ENCODE data around the gene HECW1.

Gene HECW1

GRCh38 chr7:43142703-43143102, 30.3 kb downstream of the HECW1 start:
- DNase-seq, result no peak

GRCh38 chr7:43143918-43144589, 31.6 kb downstream of the HECW1 start:
- no peak for DNase-seq

DNA sequence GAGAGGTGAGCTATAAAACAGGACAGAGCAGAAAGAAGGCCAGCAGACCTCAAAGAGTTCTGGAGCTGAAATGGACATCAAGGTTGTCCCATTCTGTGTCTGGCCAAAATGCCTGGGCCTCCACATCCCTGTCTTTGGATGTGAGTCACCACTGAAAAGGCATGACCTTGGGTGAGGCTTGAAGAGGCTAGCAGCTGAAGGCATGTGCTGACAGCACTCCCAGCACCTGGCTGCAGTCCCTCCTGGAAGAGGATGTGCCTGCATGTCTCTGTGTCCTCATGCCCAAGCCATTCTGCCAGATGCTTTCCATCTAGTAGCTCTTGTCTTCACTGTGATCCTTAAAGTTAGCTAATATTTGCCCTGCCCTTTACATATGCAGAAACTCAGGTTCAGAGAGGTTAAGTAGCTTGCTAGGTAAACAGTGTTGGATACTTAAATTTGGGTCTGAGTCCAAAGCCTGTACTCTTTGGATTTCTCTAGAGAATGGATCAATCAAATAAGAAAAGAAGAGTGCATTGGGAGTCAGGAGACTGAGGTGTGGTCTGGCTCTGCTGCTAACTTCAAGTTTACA, 35.8 kb downstream of the HECW1 start:
- no peak for DNase-seq

- DNase-seq, result no peak
These were observed 38.6 kb downstream of the HECW1 start for GRCh38 chr7:43151076-43151475.

GRCh38 chr7:43152696-43153095, 40.2 kb downstream of the HECW1 start:
- DNase-seq, result no peak

DNA sequence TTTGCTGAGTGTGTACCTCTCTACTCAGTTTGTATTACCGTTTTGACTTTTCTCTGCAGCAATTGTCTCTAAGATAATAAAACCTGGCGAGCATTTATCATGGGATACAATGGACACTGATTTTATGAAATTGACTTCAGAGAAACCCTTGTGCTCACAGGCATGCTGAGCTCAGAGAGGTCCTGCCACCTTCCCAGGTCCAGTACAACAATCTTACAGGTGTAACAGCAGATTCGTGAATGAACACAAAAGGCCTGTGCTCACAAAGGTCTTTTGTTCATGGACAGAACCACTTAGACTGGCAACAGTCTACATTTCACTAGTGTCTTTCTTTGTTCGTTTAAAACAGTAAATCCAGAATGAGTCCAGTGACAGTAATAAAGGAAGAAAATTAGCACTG, 43.2 kb downstream of the HECW1 start:
- no peak for DNase-seq

GRCh38 chr7:43163885-43164284, 51.4 kb downstream of the HECW1 start:
- DNase-seq, result no peak

DNA sequence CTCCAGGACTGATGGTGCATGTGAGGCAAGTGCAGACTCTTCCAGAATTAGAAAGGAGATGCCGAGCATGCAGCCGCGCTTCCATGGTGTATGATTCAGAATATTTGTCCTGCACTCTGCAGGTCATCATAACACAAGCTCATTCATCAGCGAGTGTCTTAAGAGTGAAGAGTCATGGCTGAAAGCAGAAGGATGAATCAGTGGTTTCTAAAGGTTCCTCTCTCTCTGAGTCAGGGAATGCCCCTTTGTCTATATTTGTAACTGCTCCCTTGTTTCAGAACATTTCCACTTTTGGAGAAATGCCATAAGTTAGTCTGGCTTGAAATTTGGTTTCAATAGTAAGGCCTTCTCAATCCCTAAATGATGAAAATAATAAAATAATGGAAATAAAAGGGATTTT, 52.3 kb downstream of the HECW1 start:
- peak in 2 of 56 donors; percentile 10 to 36 for DNase-seq

DNA sequence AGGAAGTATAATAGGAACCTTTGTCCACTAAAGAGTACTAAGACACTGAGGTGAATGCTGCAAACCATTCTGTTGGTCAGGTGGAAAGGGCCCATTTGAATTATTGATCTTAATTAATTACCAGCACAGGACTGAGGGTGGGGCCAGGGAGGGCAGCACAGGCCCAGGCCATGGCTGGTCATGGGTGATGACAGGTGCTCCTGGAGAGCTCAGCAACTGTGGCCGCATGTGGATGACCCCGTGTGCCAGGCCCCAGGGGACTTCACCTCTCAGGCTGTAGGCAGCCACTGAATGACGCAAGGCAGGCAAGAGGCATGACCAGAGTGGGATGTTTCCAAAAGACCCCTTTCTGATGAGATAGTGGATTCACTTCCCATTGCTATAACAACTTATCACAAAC, 54.2 kb downstream of the HECW1 start:
- no peak for DNase-seq

GRCh38 chr7:43169076-43169475, 56.6 kb downstream of the HECW1 start:
- DNase-seq, result no peak

GRCh38 chr7:43170571-43170970, 58.1 kb downstream of the HECW1 start:
- DNase-seq, result no peak

GRCh38 chr7:43175570-43176200, 63.2 kb downstream of the HECW1 start:
- DNase-seq, result no peak

- DNase-seq, result no peak
These were observed 66.9 kb downstream of the HECW1 start for GRCh38 chr7:43179393-43179792.

DNA sequence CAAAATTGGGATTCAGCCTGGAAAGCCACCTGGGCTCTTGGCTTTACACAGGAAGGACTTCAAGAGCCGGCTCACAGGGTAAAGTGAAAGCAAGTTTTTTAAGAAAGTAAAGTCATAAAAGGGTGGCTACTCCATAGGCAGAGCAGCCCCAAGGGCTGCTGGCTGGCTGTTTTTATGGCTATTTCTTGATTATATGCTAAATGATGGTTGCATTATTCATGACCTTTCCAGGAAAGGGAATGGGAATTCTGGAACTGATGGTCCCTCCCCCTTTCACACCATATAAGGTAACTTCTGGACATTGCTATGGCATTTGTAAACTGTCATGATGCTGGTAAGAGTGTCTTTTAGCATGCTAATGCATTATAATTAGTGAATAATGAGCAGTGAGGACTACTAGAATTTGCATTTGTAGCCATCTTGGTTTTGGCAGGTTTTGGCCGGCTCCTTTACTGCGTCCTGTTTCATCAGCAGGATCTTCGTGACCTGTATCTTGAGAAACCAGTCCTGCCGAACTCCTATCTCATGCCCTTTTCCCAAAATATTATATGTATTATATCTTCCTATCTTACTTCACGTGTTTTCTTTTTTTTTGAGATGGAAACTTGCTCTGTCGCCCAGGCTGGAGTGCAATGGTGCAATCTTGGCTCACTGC, 80.5 kb downstream of the HECW1 start:
- no peak for DNase-seq

DNA sequence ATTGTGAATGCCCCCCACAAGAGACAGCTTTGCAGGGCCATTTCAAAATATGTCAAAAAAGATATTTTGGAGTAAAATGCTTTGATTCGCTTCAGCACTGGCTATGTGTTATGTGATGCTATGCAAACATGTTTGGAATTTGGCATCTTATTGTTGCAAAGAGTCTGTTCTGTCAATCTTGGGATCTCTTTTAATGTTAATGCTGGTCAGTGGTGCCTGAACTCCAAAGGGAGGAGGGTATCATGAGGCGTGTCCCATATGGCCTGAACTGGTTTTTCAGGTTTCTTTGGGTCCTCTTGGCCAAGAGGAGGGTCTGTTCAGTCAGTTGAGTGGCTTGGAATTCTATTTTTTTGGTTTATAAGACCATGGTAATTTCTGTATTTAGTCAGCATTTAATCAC, 81.4 kb downstream of the HECW1 start:
- no peak for DNase-seq

DNA sequence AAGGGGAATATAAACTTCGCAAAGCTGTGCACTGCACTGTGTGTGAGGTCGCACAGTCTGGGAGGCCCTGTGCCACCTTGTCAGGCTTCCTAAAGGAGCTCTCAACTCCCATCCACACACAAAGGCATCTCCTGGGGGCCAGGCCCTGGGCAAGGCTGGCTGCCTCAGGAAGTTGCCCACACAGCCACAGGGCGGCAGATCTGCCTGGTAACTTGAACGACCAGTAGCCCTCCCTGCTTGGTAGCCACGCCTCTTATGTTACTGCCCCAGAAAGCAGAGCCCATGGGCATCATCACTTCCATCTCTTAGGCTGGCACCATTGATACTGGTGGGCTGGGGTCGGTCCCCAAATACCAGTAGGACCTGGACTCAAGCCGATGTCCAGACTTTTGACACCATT, 82.8 kb downstream of the HECW1 start:
- no peak for DNase-seq

GRCh38 chr7:43195768-43196167, 83.3 kb downstream of the HECW1 start:
- peak in 5 of 56 donors; percentile 4 to 20 (median 14) for DNase-seq

- DNase-seq, result no peak
These were observed 83.9 kb downstream of the HECW1 start for GRCh38 chr7:43196379-43196778.

DNA sequence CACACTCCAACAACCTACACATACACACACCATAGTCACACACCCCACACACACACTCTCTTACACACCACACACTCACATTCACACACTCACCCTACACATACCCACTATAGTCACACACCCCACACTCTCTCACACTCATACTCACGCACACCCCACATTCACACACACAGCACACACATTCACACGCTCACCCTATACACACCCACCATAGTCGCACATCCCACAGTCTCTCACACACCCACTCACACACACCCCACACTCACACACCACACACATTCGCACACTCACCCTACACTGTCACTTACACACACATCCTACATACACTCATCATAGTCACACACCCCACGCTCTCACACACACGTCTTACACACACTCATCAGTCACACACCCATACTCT, 85.6 kb downstream of the HECW1 start:
- DNase-seq, result no peak

- DNase-seq, result no peak
These were observed 86.2 kb downstream of the HECW1 start for GRCh38 chr7:43198599-43199090.

DNA sequence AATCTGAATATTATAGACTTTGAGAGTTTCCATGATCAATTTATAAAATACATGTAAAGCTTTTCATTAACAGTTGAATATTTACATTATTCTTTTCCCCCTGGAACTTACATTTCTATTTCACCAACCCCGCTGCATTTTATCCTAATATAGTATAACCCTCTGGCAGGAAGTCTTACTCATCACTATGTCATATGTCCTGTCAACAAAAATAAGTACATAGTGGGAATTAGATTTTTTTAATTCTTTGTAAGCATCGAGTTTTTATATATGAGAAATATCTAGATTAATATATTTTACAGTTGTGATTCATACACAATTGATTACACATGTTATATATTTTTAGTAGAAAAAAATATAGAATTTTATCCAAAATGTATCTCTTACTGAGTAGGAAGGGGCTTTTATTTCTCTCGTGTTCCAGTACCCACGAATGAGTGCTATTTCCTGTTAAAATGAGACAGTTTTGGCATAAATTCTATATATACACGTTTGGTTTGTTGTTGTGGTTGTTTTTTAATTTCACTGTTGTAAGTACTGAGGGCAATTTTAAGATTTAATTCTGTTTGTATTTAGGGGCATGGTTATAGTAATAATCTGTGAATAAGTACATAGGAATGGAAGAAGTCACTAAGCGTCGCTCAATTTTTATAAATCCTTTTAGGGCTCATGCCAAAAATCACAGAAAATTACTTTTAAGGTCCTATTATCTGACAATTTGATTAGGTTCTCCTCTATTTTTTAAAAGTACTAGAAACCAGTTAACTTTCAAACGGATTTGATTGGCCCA, 87.1 kb downstream of the HECW1 start:
- DNase-seq, result no peak

GRCh38 chr7:43201912-43202311, 89.5 kb downstream of the HECW1 start:
- DNase-seq, result no peak

Data from nucleus accumbens (tissue), 56 donors.